Activated T-cell treated with anti-CD3 and anti-CD28 coated beads, Interleukin-2, amount 50 U/mL, for 4 hours (primary cell): Measurements from ENCODE around the gene MSRB3. TPM values are rescaled to one million over a fixed set of nuclear protein-coding genes. Genes with fewer than 3 reads are reported as not detected.
"Not testable (repeated sequence)": the region's sequence is repeated elsewhere in the genome, so short reads cannot be mapped to it uniquely, and the experiment has no call there.

Experiments used
- ATAC-seq, 2 donors: fragments of 200-7000 bp; cut with Tn5 transposase; one replicate each; pipeline ENCODE4 v1.10.0; 2021
- DNase-seq: peaks from one replicate; pipeline ENCODE4 v3.0.0-alpha.2; 2020
- H3K27me3 Mint-ChIP-seq: one replicate; pipeline ENCODE4 v1.8.0; 2021; ENCODE audit warnings: low read depth, mixed read lengths
- H3K36me3 Mint-ChIP-seq: one replicate; pipeline ENCODE4 v1.8.0; 2022; ENCODE audit warnings: mixed read lengths; ENCODE audit not compliant: insufficient read depth
- H3K4me1 Mint-ChIP-seq: one replicate; pipeline ENCODE4 v1.8.0; 2021; ENCODE audit warnings: low read depth, mixed read lengths
- H3K4me3 Mint-ChIP-seq: one replicate; pipeline ENCODE4 v1.8.0; 2021; ENCODE audit warnings: mild to moderate bottlenecking, moderate library complexity, mixed read lengths
- H3K9me3 Mint-ChIP-seq: one replicate; pipeline ENCODE4 v1.8.0; 2021; ENCODE audit warnings: mixed read lengths
- total RNA-seq, 3 donors: library from RNA; stranded (reverse); gene quantifications; one replicate each; pipeline ENCODE4 v1.2.1, GENCODE V29; 2021

The MSRB3 gene
- total RNA-seq, 3 donors from 2014 or later = 0.05 to 0.24 (median 0.10) TPM

DNA sequence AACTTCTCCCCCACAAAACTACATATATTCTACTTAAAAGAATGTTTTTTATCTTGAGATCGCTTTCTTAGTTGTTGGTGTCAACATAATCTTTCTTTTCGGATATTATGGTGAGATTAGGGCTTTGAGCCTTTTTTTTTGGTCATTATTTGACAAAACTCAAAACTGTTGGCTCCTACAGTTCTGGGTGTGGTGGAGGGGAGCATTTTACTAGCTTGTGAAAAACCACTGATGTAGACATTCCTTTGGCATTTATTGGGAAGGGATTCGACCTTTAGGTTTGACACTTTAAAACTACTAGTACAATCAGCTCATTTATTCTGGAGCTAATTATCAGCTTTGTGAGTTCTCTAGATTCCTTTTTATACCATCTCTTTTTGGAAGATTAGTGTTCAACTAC lies 24.4 kb downstream of the MSRB3 start:
- Mint-ChIP-seq H3K9me3 (no peaks in the 10 kb centered on the region), H3K27me3 (peaks cover 33% of the 10 kb centered on the region), H3K4me3 (no peak overlapping the region), H3K36me3 (no peaks in the 10 kb centered on the region), H3K4me1 (no peaks in the 10 kb centered on the region)
- ATAC-seq (no peak), DNase-seq (no peak)

DNA sequence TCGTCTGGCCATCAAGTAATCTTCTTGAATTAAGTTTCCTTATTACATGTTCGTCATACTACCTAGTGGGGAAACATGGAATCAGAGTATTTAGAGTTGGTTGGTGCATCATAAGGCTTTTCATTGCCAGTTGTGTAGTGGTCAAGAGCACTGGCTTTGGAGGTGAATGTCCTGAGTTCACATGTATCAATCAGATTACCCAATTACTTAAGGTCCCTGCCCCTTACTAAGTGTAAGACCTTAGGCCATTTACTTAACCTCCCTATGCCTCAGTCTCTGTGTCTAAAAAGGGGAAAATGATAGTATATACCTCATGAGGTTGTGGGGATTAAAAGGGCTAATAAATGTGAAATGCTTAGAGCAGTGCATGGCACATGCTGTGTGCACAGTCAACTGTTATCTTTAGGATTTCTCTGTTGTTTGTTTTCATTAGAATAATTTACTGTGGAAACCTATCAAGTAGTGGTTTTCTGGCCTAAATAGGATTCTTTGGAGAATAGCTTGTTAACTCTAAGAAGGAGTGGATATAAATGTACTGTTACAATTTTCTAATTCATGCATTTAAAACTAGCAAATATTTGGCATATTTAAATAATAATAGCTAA lies 27.0 kb downstream of the MSRB3 start:
- H3K4me3 Mint-ChIP-seq = no peak overlapping the region

DNA sequence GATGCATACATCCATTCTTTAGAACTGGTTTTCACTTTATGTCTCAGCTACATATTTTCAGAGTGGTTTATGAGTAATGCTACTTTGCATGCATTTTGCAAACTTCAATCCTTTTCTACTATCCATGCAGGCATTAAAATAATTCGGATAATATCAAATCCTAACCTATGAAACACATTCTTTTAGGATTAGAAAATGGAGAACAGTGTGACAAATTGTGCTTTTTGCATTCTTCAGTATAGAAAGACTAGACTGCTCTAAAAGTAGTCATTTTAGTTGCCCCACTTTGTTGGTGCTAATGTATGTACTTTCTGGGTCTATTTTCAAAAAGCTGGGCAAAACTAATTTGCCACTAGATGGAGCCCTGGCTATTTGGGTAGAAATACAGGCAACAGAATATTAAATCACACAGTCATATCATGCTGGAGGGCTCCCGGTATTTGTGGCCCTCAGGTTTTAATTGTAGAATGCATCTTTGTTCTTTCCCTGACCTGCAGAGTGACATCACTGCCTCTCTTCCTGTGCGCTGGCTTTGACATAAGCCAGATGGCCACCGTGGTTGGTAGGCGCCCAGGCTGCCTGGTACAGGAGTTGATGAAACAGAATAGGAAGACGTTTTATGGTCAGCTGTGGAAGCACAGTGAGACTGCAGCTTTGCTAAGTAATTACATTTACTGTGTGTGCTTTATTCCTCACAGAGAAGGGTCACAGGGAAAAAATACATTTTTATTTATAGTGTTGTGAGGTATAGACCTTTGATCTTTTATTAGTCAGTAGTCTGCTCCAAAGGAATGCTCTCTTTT lies 28.1 kb downstream of the MSRB3 start:
- Mint-ChIP-seq H3K27me3 (peaks cover 25% of the 10 kb centered on the region), H3K4me3 (no peak overlapping the region), H3K36me3 (no peaks in the 10 kb centered on the region), H3K4me1 (peaks cover 2% of the 10 kb centered on the region), H3K9me3 (no peaks in the 10 kb centered on the region)
- DNase-seq (no peak), ATAC-seq (no peak)

More for the DNA sequence above, 27.0 kb downstream of the MSRB3 start:
- peaks cover 32% of the 10 kb centered on the region for H3K27me3 Mint-ChIP-seq
- DNase-seq = no peak
- peaks cover 2% of the 10 kb centered on the region for H3K4me1 Mint-ChIP-seq
- ATAC-seq = no peak
- H3K36me3 Mint-ChIP-seq = no peaks in the 10 kb centered on the region
- no peaks in the 10 kb centered on the region for H3K9me3 Mint-ChIP-seq

DNA sequence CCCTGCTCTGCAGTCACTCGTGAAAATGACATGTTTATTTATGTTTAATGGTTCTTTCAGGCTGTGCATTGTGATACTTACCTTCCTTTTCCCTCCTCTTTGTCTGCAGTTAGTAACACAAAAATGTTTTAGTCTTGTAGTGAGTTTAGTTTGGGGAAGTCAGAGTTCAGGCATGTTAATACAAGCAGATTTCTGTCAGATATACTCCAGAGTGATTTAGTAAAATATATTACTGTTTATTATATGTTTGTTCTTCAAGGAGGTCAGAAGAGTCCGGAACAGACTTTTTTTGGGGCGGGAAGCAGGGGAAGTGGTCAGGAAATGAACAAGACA lies 28.7 kb downstream of the MSRB3 start:
- Mint-ChIP-seq H3K36me3 (no peaks in the 10 kb centered on the region), H3K9me3 (no peaks in the 10 kb centered on the region), H3K4me1 (peaks cover 2% of the 10 kb centered on the region), H3K4me3 (no peak overlapping the region), H3K27me3 (peaks cover 24% of the 10 kb centered on the region)
- ATAC-seq (no peak), DNase-seq (no peak)

DNA sequence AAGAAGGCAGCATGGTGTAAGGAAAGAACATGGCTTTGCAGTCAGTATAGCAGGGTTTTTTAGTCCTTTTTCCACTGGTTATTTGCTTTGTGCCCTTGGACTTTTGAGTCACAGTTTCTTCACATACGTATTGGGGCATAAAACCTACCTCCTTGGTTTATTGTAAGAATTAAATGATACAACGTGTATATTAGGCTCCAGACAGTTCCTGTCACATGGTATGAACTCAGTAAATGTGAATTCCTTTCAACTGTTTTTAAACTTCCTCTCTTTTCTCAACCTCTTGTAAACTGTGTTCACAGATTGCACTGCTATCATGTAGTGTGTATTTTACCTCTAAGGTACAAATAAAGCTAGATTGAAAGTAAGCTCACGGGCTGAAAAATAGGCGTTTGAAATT lies 29.5 kb downstream of the MSRB3 start:
- H3K4me3 Mint-ChIP-seq = no peak overlapping the region

DNA sequence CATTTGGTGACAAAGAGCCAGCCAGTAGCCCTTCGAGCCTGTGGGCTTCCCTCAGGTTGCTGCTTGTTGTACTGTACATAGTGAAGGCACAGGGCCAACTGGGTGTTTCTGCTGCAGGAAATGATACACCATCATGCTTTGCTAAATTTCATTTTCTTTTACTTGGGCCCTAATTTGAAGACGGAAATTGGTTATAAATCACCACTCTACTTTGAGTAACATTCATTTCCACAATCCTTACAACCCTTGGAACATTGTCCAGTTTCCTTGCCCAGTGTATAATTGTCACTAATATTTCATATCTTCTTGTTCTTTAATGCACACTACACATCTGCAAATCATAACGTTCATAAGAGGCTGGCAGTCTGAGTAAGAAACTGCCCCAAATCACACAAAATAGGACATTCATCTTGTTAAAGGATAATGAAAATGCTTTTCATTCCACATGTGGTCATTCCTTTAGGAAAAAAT lies 30.2 kb downstream of the MSRB3 start:
- H3K36me3 Mint-ChIP-seq = no peaks in the 10 kb centered on the region
- DNase-seq = no peak

More for the DNA sequence above, 29.5 kb downstream of the MSRB3 start:
- no peaks in the 10 kb centered on the region for H3K9me3 Mint-ChIP-seq
- H3K27me3 Mint-ChIP-seq = peaks cover 28% of the 10 kb centered on the region
- H3K4me1 Mint-ChIP-seq = peaks cover 2% of the 10 kb centered on the region
- no peaks in the 10 kb centered on the region for H3K36me3 Mint-ChIP-seq
- DNase-seq (no peak), ATAC-seq (no peak)

DNA sequence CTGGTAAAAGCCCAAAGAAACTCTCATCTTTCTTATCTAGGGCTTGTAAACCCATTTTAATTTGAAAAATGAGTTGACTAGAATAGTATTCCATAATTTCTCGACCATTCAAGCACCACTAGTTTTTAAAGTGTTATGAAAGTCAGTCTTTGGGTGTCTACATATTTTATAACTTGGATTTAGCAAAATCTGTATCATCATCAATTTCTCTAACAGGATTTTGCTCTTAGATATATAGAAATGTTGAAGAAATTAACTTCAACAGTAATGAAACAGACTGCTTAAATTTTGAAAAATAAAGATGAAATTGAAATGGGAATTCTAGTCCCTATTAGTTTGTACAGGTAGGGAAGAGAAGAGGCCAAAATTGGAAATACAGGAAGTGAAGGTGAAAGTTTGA lies 32.8 kb downstream of the MSRB3 start:
- no peak for DNase-seq
- H3K27me3 Mint-ChIP-seq = peaks cover 11% of the 10 kb centered on the region
- no peak for ATAC-seq
- peaks cover 2% of the 10 kb centered on the region for H3K4me1 Mint-ChIP-seq
- H3K4me3 Mint-ChIP-seq = no peak overlapping the region
- H3K9me3 Mint-ChIP-seq = no peaks in the 10 kb centered on the region
- H3K36me3 Mint-ChIP-seq = no peaks in the 10 kb centered on the region

More for the DNA sequence above, 30.2 kb downstream of the MSRB3 start:
- Mint-ChIP-seq H3K4me3 (no peak overlapping the region), H3K27me3 (peaks cover 26% of the 10 kb centered on the region), H3K4me1 (peaks cover 2% of the 10 kb centered on the region), H3K9me3 (no peaks in the 10 kb centered on the region)
- no peak for ATAC-seq

DNA sequence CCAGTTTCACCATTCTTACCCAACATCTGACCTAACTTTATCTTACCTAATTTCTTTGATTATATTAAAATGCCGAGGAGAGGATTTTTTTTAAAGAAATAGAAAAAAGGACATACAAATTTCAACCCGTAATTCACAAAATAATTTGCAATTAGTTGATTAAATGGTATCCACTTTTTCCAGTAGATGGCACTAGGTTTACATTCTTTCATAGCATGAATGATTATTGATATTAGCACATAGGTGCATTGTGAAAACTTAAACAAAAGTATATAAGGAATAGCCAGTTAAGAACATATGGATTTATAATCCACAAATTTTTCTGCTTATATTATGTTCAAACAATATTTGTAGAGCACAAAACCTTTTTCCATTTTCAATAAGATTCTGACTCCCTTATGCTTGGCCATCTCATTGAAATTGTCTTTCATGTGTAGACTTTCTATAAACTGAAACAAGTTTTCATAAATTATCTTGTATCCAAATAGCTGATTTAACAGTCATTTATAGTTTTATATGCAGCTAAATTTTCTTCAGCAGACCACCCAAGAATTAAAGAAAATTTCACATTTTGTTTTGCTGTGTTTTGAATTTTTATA lies 35.3 kb downstream of the MSRB3 start:
- Mint-ChIP-seq H3K4me1 (no peaks in the 10 kb centered on the region), H3K36me3 (no peaks in the 10 kb centered on the region), H3K4me3 (no peak overlapping the region), H3K9me3 (no peaks in the 10 kb centered on the region), H3K27me3 (peaks cover 8% of the 10 kb centered on the region)
- no peak for ATAC-seq
- no peak for DNase-seq

DNA sequence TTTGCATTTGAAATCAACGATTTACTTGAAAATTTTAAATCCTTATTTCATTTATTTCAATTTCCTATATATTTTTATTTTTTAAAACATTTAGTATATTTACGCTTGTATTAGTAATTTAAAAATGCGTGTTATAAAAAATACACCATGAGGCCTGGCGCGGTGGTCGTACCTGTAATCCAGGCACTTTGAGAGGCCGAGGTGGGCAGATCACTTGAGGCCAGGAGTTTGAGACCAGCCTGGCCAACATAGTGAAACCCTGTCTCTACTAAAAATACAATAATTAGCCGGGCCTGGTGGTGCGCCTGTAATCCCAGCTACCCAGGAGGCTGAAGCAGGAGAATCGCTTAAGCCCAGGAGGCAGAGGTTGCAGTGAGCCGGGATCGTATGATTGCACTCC lies 36.8 kb downstream of the MSRB3 start:
- not testable (repeated sequence) for ATAC-seq, H3K4me3 Mint-ChIP-seq, H3K27me3 Mint-ChIP-seq, H3K4me1 Mint-ChIP-seq, DNase-seq, H3K9me3 Mint-ChIP-seq, H3K36me3 Mint-ChIP-seq

DNA sequence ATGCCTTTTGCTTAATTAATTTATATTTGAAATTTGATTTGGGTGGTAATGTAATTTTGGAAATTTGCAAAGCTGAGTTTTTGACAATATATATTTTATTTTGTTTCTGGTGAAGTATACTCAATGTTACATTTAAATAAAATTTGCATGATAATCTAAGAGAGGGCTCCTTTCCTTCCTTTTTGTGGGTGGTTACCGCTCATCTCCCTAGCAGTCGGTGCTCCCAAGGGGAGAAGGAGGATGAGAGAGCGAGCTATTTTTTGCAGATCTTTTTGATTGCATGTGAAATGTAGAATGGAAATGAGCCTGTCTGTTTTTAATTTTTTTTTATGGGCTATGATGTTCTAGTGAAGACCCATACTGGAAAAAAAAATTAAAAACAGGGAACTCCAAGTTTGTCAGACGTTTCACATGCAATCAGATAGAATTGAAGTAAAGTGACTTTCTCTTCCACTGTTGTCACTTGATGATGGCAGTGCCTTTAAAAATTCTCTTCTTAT lies 39.8 kb downstream of the MSRB3 start:
- no peak for ATAC-seq
- no peak for DNase-seq
- no peak overlapping the region for H3K4me3 Mint-ChIP-seq
- H3K4me1 Mint-ChIP-seq = no peaks in the 10 kb centered on the region
- H3K36me3 Mint-ChIP-seq = no peaks in the 10 kb centered on the region
- H3K9me3 Mint-ChIP-seq = no peaks in the 10 kb centered on the region
- peaks cover 11% of the 10 kb centered on the region for H3K27me3 Mint-ChIP-seq

DNA sequence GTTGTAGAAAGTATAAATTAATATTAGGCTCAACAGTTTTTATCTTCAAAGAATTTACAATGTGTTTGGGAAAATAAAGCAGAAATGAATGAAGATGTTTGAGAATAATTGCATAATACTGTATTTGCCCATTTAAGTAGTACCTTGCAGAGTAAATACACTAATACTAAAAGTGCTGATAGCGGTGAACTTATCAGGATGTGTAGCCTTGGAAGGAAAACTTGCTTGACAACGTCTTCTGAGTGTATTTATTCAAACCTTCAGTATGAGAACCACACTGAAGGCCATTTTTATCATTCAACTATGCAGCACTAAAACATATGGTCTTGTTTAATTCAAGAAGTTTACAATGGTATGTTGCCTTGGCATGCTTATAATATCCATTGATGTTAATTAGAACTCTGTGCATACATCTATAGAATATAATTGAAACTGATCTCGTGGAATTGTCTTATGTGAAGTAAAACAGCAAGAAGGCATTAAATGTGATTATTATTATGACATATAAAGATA lies 41.3 kb downstream of the MSRB3 start:
- DNase-seq (no peak), ATAC-seq (no peak)
- H3K9me3 Mint-ChIP-seq = no peaks in the 10 kb centered on the region
- H3K36me3 Mint-ChIP-seq = no peaks in the 10 kb centered on the region
- H3K4me1 Mint-ChIP-seq = no peaks in the 10 kb centered on the region
- H3K4me3 Mint-ChIP-seq = no peak overlapping the region
- H3K27me3 Mint-ChIP-seq = peaks cover 11% of the 10 kb centered on the region

DNA sequence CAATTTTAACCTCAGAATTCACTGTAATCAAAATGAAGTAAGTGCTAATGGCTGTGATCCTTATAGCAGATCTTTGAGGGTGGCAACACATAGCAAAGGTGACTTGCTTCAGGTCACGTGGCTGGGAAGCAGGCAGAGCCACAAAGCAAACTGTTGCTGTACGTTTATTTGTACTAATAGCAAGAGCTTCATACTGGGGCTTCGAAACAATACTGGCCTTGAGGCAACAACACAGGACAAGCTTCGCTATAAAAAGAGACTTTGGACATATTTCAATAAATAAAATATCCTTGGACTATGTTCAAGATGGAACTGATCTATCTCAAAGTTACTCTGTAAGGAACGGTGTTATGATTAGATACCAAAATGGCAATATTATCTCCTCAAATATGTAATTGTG lies 44.6 kb downstream of the MSRB3 start:
- DNase-seq = no peak
- H3K4me3 Mint-ChIP-seq = no peak overlapping the region

DNA sequence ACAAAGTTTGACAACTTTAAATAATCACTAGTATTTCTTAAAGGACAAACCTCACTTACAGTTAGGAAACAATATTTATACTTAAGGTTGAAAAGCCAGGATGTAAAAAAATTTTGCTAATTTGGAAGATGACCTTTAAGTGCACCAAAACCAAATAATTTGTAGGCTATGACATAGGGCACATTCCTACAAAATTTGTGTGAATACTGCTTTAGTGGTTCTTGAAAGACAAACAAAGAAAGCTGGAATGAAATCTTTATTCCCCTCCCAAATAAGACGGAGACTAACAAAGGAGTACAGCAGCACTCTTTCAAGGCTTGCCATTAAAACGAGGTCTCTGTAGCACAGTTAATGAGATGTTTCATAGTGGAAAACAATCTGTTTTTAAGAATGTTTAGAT lies 45.6 kb downstream of the MSRB3 start:
- ATAC-seq (no peak), DNase-seq (no peak)
- Mint-ChIP-seq H3K36me3 (no peaks in the 10 kb centered on the region), H3K9me3 (no peaks in the 10 kb centered on the region), H3K27me3 (peaks cover 12% of the 10 kb centered on the region), H3K4me1 (no peaks in the 10 kb centered on the region), H3K4me3 (no peak overlapping the region)

More for the DNA sequence above, 44.6 kb downstream of the MSRB3 start:
- Mint-ChIP-seq H3K4me1 (no peaks in the 10 kb centered on the region), H3K36me3 (no peaks in the 10 kb centered on the region), H3K9me3 (no peaks in the 10 kb centered on the region), H3K27me3 (peaks cover 11% of the 10 kb centered on the region)
- no peak for ATAC-seq

DNA sequence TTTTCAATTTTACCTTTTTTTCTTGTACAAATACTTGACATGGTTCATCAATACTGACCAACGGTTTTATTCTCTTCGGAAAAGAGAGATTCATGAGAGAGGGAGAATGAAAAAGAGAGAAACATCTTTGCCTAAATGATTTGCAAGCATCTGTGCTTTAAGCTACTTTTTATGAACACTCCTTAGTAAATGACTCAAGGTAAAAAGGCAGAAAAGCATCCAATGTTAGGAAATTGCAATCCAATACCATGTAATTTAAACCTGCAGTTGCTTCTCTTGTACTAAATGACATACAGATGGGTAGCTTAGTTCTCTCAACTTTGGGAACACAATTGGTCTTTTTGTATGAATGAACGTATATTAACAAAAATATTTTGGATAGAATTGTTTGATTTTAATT lies 46.1 kb downstream of the MSRB3 start:
- H3K36me3 Mint-ChIP-seq = no peaks in the 10 kb centered on the region
- ATAC-seq = no peak
- H3K4me3 Mint-ChIP-seq = no peak overlapping the region
- H3K27me3 Mint-ChIP-seq = peaks cover 14% of the 10 kb centered on the region
- DNase-seq = no peak
- H3K4me1 Mint-ChIP-seq = no peaks in the 10 kb centered on the region
- H3K9me3 Mint-ChIP-seq = no peaks in the 10 kb centered on the region
